ENCODE data around the gene CNTROB.

Gene CNTROB

GRCh38 chr17:7910281-7910680, 21.7 kb upstream of the CNTROB start:
- DNase-seq (ENCODE audit: low spot score) = no peak

GRCh38 chr17:7910711-7911110, 21.3 kb upstream of the CNTROB start:
- DNase-seq (ENCODE audit: low spot score) = no peak

- no peak for DNase-seq (ENCODE audit: low spot score)
These were observed 20.9 kb upstream of the CNTROB start for GRCh38 chr17:7911116-7911515.

- DNase-seq (ENCODE audit: low spot score) = peak; percentile 80
These were observed 19.0 kb upstream of the CNTROB start for GRCh38 chr17:7912927-7913524.

GRCh38 chr17:7915179-7915610, 16.8 kb upstream of the CNTROB start:
- no peak for DNase-seq (ENCODE audit: low spot score)

GRCh38 chr17:7915611-7916384, 16.2 kb upstream of the CNTROB start, which contains the start of gene RNF227:
RNF227 (minus strand) TSS chr17:7916289; CDS start chr17:7916195, 94 bp downstream.
- DNase-seq (ENCODE audit: low spot score) = peak; percentile 94

- no peak for DNase-seq (ENCODE audit: low spot score)
These were observed 15.7 kb upstream of the CNTROB start for GRCh38 chr17:7916385-7916682.

GRCh38 chr17:7916808-7917207, 15.2 kb upstream of the CNTROB start:
- DNase-seq (ENCODE audit: low spot score) = no peak

- DNase-seq (ENCODE audit: low spot score) = no peak
These were observed 9.6 kb upstream of the CNTROB start for GRCh38 chr17:7922269-7922844.

GRCh38 chr17:7922845-7923628, 9.0 kb upstream of the CNTROB start:
- DNase-seq (ENCODE audit: low spot score) = peak; percentile 61

GRCh38 chr17:7927596-7927995, 4.4 kb upstream of the CNTROB start:
- no peak for DNase-seq (ENCODE audit: low spot score)

GRCh38 chr17:7929158-7930023, 2.6 kb upstream of the CNTROB start, which contains the start of gene KCNAB3:
KCNAB3 (minus strand) TSS chr17:7929856; CDS start chr17:7929435, 421 bp downstream.
- no peak for DNase-seq (ENCODE audit: low spot score)

GRCh38 chr17:7930841-7931631, 970 bp upstream of the CNTROB start:
- DNase-seq (ENCODE audit: low spot score) = no peak

GRCh38 chr17:7932483-7932891, 481 bp downstream of the CNTROB start:
- peak; percentile 13 for DNase-seq (ENCODE audit: low spot score)

GRCh38 chr17:7932949-7933348, 943 bp downstream of the CNTROB start:
- peak; percentile 74 for DNase-seq (ENCODE audit: low spot score)

- no peak for DNase-seq (ENCODE audit: low spot score)
These were observed 3.9 kb downstream of the CNTROB start for GRCh38 chr17:7935859-7936258.

GRCh38 chr17:7940034-7940433, 8.0 kb downstream of the CNTROB start:
- DNase-seq (ENCODE audit: low spot score) = no peak

- no peak for DNase-seq (ENCODE audit: low spot score)
These were observed 8.7 kb downstream of the CNTROB start for GRCh38 chr17:7940743-7941142.

- no peak for DNase-seq (ENCODE audit: low spot score)
These were observed 11.3 kb downstream of the CNTROB start for GRCh38 chr17:7943291-7943690.

- DNase-seq (ENCODE audit: low spot score) = no peak
These were observed 12.3 kb downstream of the CNTROB start for GRCh38 chr17:7944326-7944725.

- no peak for DNase-seq (ENCODE audit: low spot score)
These were observed 13.6 kb downstream of the CNTROB start for GRCh38 chr17:7945651-7946050.
